Measurements from ENCODE around the gene ATRNL1. TPM values are rescaled to one million over a fixed set of nuclear protein-coding genes. Genes with fewer than 3 reads are reported as not detected.
"Not testable (repeated sequence)": the region's sequence is repeated elsewhere in the genome, so short reads cannot be mapped to it uniquely, and the experiment has no call there.

Gene ATRNL1
- total RNA-seq, 1 donor from 2014 or later: 16.4 TPM

DNA sequence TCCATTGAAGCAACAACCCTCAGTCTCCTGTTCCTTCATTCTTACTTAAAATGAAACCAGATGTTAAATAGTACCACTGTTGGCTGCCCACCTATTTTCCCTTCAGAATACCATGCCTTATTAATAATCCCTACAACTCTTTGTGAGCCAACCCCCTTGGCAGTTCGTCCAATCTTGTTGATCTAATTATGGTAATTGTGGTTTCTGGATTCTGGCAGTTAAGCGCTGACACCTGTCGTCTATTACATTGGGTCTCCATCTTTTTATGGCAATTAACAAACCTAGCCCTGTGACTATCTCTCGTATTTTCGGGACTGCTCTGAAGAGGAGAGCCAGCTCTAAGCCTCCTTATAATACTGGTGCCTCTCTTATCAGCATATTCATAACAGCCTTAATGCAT, 432.0 kb downstream of the ATRNL1 start:
- no peaks in the 10 kb centered on the region for H3K9me3 Mint-ChIP-seq
- H3K36me3 Mint-ChIP-seq: no peaks in the 10 kb centered on the region
- H3K4me3 ChIP-seq: no peak overlapping the region
- no peaks in the 10 kb centered on the region for H3K9me3 ChIP-seq (ENCODE audit: low read depth)
- no peak overlapping the region for H3K27ac Mint-ChIP-seq
- peaks cover 8% of the 10 kb centered on the region for H3K4me1 ChIP-seq
- H2AFZ ChIP-seq (replicated peaks): no peak overlapping the region
- H3K27ac ChIP-seq: no peak overlapping the region
- no peaks in the 10 kb centered on the region for H3K36me3 ChIP-seq
- no peak overlapping the region for H3K9ac ChIP-seq
- H4K20me1 ChIP-seq (ENCODE audit: low read depth): no peaks in the 10 kb centered on the region
- peaks cover 4% of the 10 kb centered on the region for H3K4me1 Mint-ChIP-seq
- H3F3A ChIP-seq (ENCODE audit: low read depth): no peaks in the 10 kb centered on the region
- no peaks in the 10 kb centered on the region for H3K79me2 ChIP-seq (ENCODE audit: low read depth)
- no peak for DNase-seq (ENCODE audit: low spot score)
- H3K4me3 Mint-ChIP-seq: no peak overlapping the region
- H3K27me3 ChIP-seq: no peaks in the 10 kb centered on the region
- H3K27me3 Mint-ChIP-seq (ENCODE audit: insufficient read depth, low read depth): no peaks in the 10 kb centered on the region
- TF ChIP-seq EZH2phosphoT487 (IDR thresholded peaks at IDR 0.05): no peak
- no peak for TF ChIP-seq EZH2 (IDR thresholded peaks at IDR 0.05)
- H3K4me2 ChIP-seq: no peak overlapping the region

DNA sequence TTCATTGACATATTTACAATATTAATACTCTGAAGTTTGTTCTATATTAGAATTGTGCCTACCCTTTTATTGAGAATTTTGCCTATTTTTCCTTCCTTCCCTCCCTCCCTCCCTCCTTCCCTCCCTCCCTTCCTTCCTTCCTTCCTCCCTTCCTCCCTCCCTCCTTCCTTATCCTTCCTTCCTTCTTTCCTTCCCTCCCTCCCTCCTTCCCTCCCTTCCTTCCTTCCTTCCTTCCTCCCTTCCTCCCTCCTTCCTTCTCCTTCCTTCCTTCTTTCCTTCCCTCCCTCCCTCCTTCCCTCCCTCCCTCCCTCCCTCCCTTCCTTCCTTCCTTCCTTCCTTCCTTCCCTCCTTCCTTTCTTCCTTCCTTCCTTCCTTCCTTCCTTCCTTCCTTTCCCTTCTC, 434.5 kb downstream of the ATRNL1 start:
- H3K4me1 Mint-ChIP-seq: not testable (repeated sequence)

DNA sequence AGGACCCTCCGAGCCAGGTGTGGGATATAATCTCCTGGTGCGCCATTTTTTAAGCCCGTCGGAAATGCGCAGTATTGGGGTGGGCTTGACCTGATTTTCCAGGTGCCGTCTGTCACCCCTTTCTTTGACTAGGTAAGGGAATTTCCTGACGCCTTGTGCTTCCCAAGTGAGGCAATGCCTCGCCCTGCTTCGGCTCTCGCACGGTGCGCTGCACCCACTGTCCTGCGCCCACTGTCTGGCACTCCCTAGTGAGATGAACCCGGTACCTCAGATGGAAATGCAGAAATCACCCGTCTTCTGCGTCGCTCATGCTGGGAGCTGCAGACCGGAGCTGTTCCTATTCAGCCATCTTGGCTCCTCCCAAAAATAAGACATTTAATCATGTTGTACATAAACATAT, 443.2 kb downstream of the ATRNL1 start:
- not testable (repeated sequence) for H3K36me3 ChIP-seq; H3K4me3 ChIP-seq; H3K27ac Mint-ChIP-seq; H3K9me3 ChIP-seq (ENCODE audit: low read depth); H2AFZ ChIP-seq (replicated peaks); H3K4me1 Mint-ChIP-seq; H3K27me3 ChIP-seq; H4K20me1 ChIP-seq (ENCODE audit: low read depth); H3K36me3 Mint-ChIP-seq; H3K4me3 Mint-ChIP-seq; H3K4me1 ChIP-seq; H3F3A ChIP-seq (ENCODE audit: low read depth); H3K27me3 Mint-ChIP-seq (ENCODE audit: insufficient read depth, low read depth); DNase-seq (ENCODE audit: low spot score); H3K9ac ChIP-seq; H3K79me2 ChIP-seq (ENCODE audit: low read depth); H3K4me2 ChIP-seq; H3K27ac ChIP-seq
- peaks cover 12% of the 10 kb centered on the region for H3K9me3 Mint-ChIP-seq

More for the DNA sequence above, 434.5 kb downstream of the ATRNL1 start:
- not testable (repeated sequence) for H3K27ac ChIP-seq; H3K27me3 ChIP-seq; DNase-seq (ENCODE audit: low spot score); H3F3A ChIP-seq (ENCODE audit: low read depth); H4K20me1 ChIP-seq (ENCODE audit: low read depth); H3K36me3 ChIP-seq; H3K4me1 ChIP-seq; H3K36me3 Mint-ChIP-seq; H3K4me3 Mint-ChIP-seq; H3K4me3 ChIP-seq; H3K27ac Mint-ChIP-seq; H2AFZ ChIP-seq (replicated peaks); H3K9me3 Mint-ChIP-seq; H3K27me3 Mint-ChIP-seq (ENCODE audit: insufficient read depth, low read depth); H3K9me3 ChIP-seq (ENCODE audit: low read depth); H3K79me2 ChIP-seq (ENCODE audit: low read depth); H3K9ac ChIP-seq; H3K4me2 ChIP-seq

DNA sequence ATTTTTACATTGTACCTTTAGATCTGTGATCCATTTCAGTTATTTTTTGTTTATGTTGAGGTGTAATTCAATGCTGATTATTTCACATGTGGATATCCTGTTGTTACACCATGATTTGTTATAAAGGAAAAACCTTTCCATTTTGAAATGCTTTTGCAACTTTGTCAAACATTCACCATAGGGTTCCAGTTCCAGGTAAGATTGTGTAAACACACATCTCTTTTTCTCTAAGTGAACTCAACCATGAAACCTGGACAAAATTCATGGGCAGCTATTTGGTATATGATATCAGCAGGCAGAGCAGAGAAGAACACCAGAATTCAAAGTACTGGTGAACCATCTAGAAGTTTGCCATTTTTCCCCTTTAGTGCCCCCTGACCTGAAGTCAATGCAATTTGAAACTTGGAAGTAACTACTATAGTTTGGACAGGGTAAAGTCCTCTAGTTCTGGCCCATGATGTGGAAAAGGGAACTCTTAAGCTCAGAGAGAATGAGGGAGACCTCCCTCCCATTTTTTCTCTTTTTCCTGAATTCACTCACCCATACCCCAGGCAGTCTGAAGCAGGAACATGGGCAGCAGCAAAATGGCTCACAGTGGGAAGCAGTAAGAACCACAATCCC, 446.1 kb downstream of the ATRNL1 start:
- H3K4me1 Mint-ChIP-seq: no peaks in the 10 kb centered on the region

More for the DNA sequence above, 446.1 kb downstream of the ATRNL1 start:
- Histone ChIP-seq H3K36me3 (no peaks in the 10 kb centered on the region), H3F3A (ENCODE audit: low read depth) (no peaks in the 10 kb centered on the region), H2AFZ (replicated peaks) (no peak overlapping the region), H3K9ac (no peak overlapping the region), H3K4me1 (no peaks in the 10 kb centered on the region), H3K4me2 (no peak overlapping the region), H3K4me3 (no peak overlapping the region), H3K79me2 (ENCODE audit: low read depth) (no peaks in the 10 kb centered on the region), H3K9me3 (ENCODE audit: low read depth) (no peaks in the 10 kb centered on the region), H3K27ac (no peak overlapping the region), H4K20me1 (ENCODE audit: low read depth) (no peaks in the 10 kb centered on the region), H3K27me3 (no peaks in the 10 kb centered on the region)
- no peak overlapping the region for H3K27ac Mint-ChIP-seq
- no peak for DNase-seq (ENCODE audit: low spot score)
- no peak overlapping the region for H3K4me3 Mint-ChIP-seq
- TF ChIP-seq, protein P1, sequence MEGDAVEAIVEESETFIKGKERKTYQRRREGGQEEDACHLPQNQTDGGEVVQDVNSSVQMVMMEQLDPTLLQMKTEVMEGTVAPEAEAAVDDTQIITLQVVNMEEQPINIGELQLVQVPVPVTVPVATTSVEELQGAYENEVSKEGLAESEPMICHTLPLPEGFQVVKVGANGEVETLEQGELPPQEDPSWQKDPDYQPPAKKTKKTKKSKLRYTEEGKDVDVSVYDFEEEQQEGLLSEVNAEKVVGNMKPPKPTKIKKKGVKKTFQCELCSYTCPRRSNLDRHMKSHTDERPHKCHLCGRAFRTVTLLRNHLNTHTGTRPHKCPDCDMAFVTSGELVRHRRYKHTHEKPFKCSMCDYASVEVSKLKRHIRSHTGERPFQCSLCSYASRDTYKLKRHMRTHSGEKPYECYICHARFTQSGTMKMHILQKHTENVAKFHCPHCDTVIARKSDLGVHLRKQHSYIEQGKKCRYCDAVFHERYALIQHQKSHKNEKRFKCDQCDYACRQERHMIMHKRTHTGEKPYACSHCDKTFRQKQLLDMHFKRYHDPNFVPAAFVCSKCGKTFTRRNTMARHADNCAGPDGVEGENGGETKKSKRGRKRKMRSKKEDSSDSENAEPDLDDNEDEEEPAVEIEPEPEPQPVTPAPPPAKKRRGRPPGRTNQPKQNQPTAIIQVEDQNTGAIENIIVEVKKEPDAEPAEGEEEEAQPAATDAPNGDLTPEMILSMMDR (IDR thresholded peaks at IDR 0.05): no peak
- TF ChIP-seq EZH2phosphoT487 (IDR thresholded peaks at IDR 0.05) (no peak), EZH2 (IDR thresholded peaks at IDR 0.05) (no peak)
- peaks cover 3% of the 10 kb centered on the region for H3K36me3 Mint-ChIP-seq
- no peaks in the 10 kb centered on the region for H3K27me3 Mint-ChIP-seq (ENCODE audit: insufficient read depth, low read depth)
- peaks cover 12% of the 10 kb centered on the region for H3K9me3 Mint-ChIP-seq
